Endodermal cell (in vitro differentiated cells): ENCODE data around the gene CHRND. TPM values are rescaled to one million over a fixed set of nuclear protein-coding genes. Genes with fewer than 3 reads are reported as not detected.

ENCODE experiments used
- DNase-seq: peaks from one replicate; pipeline ENCODE4 v3.0.0-alpha.2; 2017
- H3K27ac ChIP-seq: 2 replicates; pipeline ENCODE4 v1.5.1; 2013; ENCODE audit warnings: mild to moderate bottlenecking, low read depth, low read length, moderate library complexity
- H3K27me3 ChIP-seq: 2 replicates; pipeline ENCODE4 v1.6.1; 2013; ENCODE audit warnings: mild to moderate bottlenecking, low read length, moderate library complexity; ENCODE audit not compliant: insufficient read depth, control insufficient read depth, poor library complexity, severe bottlenecking
- H3K36me3 ChIP-seq: 2 replicates; pipeline ENCODE4 v1.7.0; 2013; ENCODE audit warnings: mild to moderate bottlenecking, low read length, moderate library complexity; ENCODE audit not compliant: control insufficient read depth, insufficient read depth
- H3K4me1 ChIP-seq: one replicate; pipeline ENCODE4 v1.7.0; 2013; ENCODE audit warnings: low read length; ENCODE audit not compliant: control insufficient read depth, insufficient read depth
- H3K4me3 ChIP-seq: 2 replicates; pipeline ENCODE4 v1.5.1; 2013; ENCODE audit warnings: mild to moderate bottlenecking, low read length, moderate library complexity
- H3K9ac ChIP-seq: 2 replicates; pipeline ENCODE4 v1.6.1; 2013; ENCODE audit warnings: mild to moderate bottlenecking, low read length, moderate library complexity; ENCODE audit not compliant: poor library complexity, severe bottlenecking; ENCODE audit errors: extremely low read depth
- H3K9me3 ChIP-seq: 2 replicates; pipeline ENCODE4 v1.6.1; 2013; ENCODE audit warnings: mild to moderate bottlenecking, low read length, moderate library complexity; ENCODE audit not compliant: control insufficient read depth
- H3K27ac Mint-ChIP-seq: 2 replicates; pipeline ENCODE4 v1.8.0; 2020; ENCODE audit warnings: mixed read lengths
- H3K27me3 Mint-ChIP-seq: 2 replicates; pipeline ENCODE4 v1.8.0; 2021; ENCODE audit warnings: mild to moderate bottlenecking, mixed read lengths; ENCODE audit not compliant: insufficient read depth
- H3K36me3 Mint-ChIP-seq: 2 replicates; pipeline ENCODE4 v1.8.0; 2020; ENCODE audit warnings: low read depth, mixed read lengths
- H3K4me1 Mint-ChIP-seq: 2 replicates; pipeline ENCODE4 v1.8.0; 2020; ENCODE audit warnings: mixed read lengths
- H3K4me3 Mint-ChIP-seq: 2 replicates; pipeline ENCODE4 v1.8.0; 2020; ENCODE audit warnings: mild to moderate bottlenecking, moderate library complexity, mixed read lengths
- H3K9me3 Mint-ChIP-seq: 2 replicates; pipeline ENCODE4 v1.8.0; 2020; ENCODE audit warnings: mild to moderate bottlenecking, mixed read lengths
- CTCF ChIP-seq: fragments of 200-600 bp; sonication (generic); conservative IDR thresholded peaks from 2 replicates; pipeline ENCODE4 v1.5.0; 2021; ENCODE audit warnings: antibody characterized with exemption, mild to moderate bottlenecking
- WGBS, 2 experiments: methylation state at CpG; one replicate each; pipeline versions ENCODE4 v1.1.5 to v1.1.7; 2013; ENCODE audit warnings: missing lambda C conversion rate in 2 of 2, mixed read lengths in 1 of 2; ENCODE audit not compliant: insufficient coverage in 1 of 2, insufficient read length in 1 of 2; 5-methylcytosine and 5-hydroxymethylcytosine counted together
- total RNA-seq, 2 donors: library from RNA; stranded (reverse); fragmentation: NEBNext Ultra II Directional in 1 of 2; extraction: Animal tissue kit (Norgen Biotek cat#: 25700) in 1 of 2; gene quantifications; 2 replicates in 1 of 2; 3 replicates in 1 of 2; pipeline ENCODE4 v1.2.1, GENCODE V29; 2021

The CHRND gene
- total RNA-seq, 2 donors from 2014 or later, result 0.11 TPM; not detected in 1

GRCh38 chr2:232551776-232552175 is 25.8 kb downstream of the CHRND start:
- H3K9me3 Mint-ChIP-seq, result peaks cover 13% of the 10 kb centered on the region
- no peaks in the 10 kb centered on the region for H3K27me3 Mint-ChIP-seq
- peaks cover 43% of the 10 kb centered on the region for H3K36me3 Mint-ChIP-seq
- H3K4me1 Mint-ChIP-seq, result peaks cover 13% of the 10 kb centered on the region
- peaks cover 49% of the 10 kb centered on the region for H3K36me3 ChIP-seq
- H3K27ac Mint-ChIP-seq, result peak overlapping the region; percentile 98
- H3K4me3 ChIP-seq, result peak overlapping the region; percentile 89
- no peaks in the 10 kb centered on the region for H3K27me3 ChIP-seq
- peaks cover 14% of the 10 kb centered on the region for H3K9me3 ChIP-seq
- H3K4me3 Mint-ChIP-seq, result peak overlapping the region; percentile 88
- H3K9ac ChIP-seq, result peak overlapping the region; percentile 96
- no peak for TF ChIP-seq CTCF
- 88% methylated on average over 4 of the region's 4 CpGs; no CpG with 5 or more reads in 1 of the 2 experiments for WGBS, 2 experiments
- H3K4me1 ChIP-seq, result no peaks in the 10 kb centered on the region
- DNase-seq, result no peak
- H3K27ac ChIP-seq, result no peak overlapping the region

GRCh38 chr2:232556426-232556825 is 30.5 kb downstream of the CHRND start:
- no peak overlapping the region for H3K27ac Mint-ChIP-seq

GRCh38 chr2:232562515-232563151 is 36.7 kb downstream of the CHRND start:
- no peak overlapping the region for H3K27ac Mint-ChIP-seq
- peaks cover 89% of the 10 kb centered on the region for H3K36me3 ChIP-seq
- DNase-seq, result no peak

More at GRCh38 chr2:232556426-232556825, 30.5 kb downstream of the CHRND start:
- no peaks in the 10 kb centered on the region for H3K9me3 ChIP-seq
- H3K36me3 ChIP-seq, result peaks cover 68% of the 10 kb centered on the region
- no peak overlapping the region for H3K9ac ChIP-seq
- H3K4me3 Mint-ChIP-seq, result no peak overlapping the region
- H3K27me3 ChIP-seq, result no peaks in the 10 kb centered on the region
- no peak for DNase-seq
- 89 to 91% methylated on average over 3 of the region's 3 CpGs for WGBS, 2 experiments
- no peaks in the 10 kb centered on the region for H3K4me1 ChIP-seq
- peaks cover 53% of the 10 kb centered on the region for H3K36me3 Mint-ChIP-seq
- H3K9me3 Mint-ChIP-seq, result no peaks in the 10 kb centered on the region
- H3K27ac ChIP-seq, result no peak overlapping the region
- H3K27me3 Mint-ChIP-seq, result no peaks in the 10 kb centered on the region
- TF ChIP-seq CTCF, result no peak
- peaks cover 4% of the 10 kb centered on the region for H3K4me1 Mint-ChIP-seq
- H3K4me3 ChIP-seq, result no peak overlapping the region

More at GRCh38 chr2:232562515-232563151, 36.7 kb downstream of the CHRND start:
- Mint-ChIP-seq H3K36me3 (peaks cover 85% of the 10 kb centered on the region), H3K9me3 (no peaks in the 10 kb centered on the region), H3K4me1 (no peaks in the 10 kb centered on the region), H3K4me3 (no peak overlapping the region), H3K27me3 (no peaks in the 10 kb centered on the region)
- Histone ChIP-seq H3K4me1 (no peaks in the 10 kb centered on the region), H3K4me3 (no peak overlapping the region), H3K27ac (no peak overlapping the region), H3K9ac (no peak overlapping the region), H3K9me3 (no peaks in the 10 kb centered on the region), H3K27me3 (no peaks in the 10 kb centered on the region)
- 94 to 99% methylated on average over 6 to 7 of the region's 8 CpGs for WGBS, 2 experiments
- TF ChIP-seq CTCF, result no peak
